SK-N-SH treated with all-trans-retinoic acid at 6 μM for 48 hours (cell line): ENCODE results near the gene TMEM132C.

ENCODE experiments used
- ATAC-seq: fragments of 200-7000 bp; cut with Tn5 transposase; 3 replicates; pipeline ENCODE4 v1.9.1; 2020; ENCODE audit warnings: mild to moderate bottlenecking, moderate library complexity
- ARNTL ChIP-seq: fragments of 450-650 bp; formaldehyde crosslinking; IDR thresholded peaks from 2 replicates; pipeline ENCODE4 v1.5.0; 2020; ENCODE audit warnings: low read depth, mild to moderate bottlenecking, moderate library complexity, borderline replicate concordance
- BACH2 ChIP-seq: fragments of 250-450 bp; sonication (Bioruptor Pico); IDR thresholded peaks from 2 replicates; pipeline ENCODE4 v1.9.0; 2021; ENCODE audit warnings: mild to moderate bottlenecking, borderline replicate concordance
- CREB5 ChIP-seq: fragments of 250-450 bp; sonication (Bioruptor Pico); IDR thresholded peaks from 2 replicates; pipeline ENCODE4 v1.5.1; 2020; ENCODE audit warnings: low read depth, mild to moderate bottlenecking, moderate library complexity
- CSDC2 ChIP-seq: fragments of 250-450 bp; sonication (Bioruptor Pico); IDR thresholded peaks from 2 replicates; pipeline ENCODE4 v1.5.0; 2020; ENCODE audit warnings: mild to moderate bottlenecking, moderate library complexity
- CSRNP3 ChIP-seq: fragments of 250-450 bp; sonication (Bioruptor Pico); IDR thresholded peaks from 2 replicates; pipeline ENCODE4 v1.5.1; 2021; ENCODE audit warnings: mild to moderate bottlenecking, moderate library complexity
- GLIS3 ChIP-seq: fragments of 250-450 bp; sonication (Bioruptor Pico); IDR thresholded peaks from 2 replicates; pipeline ENCODE4 v1.5.0; 2020; ENCODE audit warnings: mild to moderate bottlenecking, moderate library complexity
- OSR1 ChIP-seq: fragments of 250-450 bp; sonication (Bioruptor Pico); IDR thresholded peaks from 2 replicates; pipeline ENCODE4 v1.8.0; 2022; ENCODE audit warnings: moderate library complexity, mild to moderate bottlenecking, inconsistent platforms
- PPARA ChIP-seq: fragments of 250-450 bp; sonication (Bioruptor Pico); IDR thresholded peaks from 2 replicates; pipeline ENCODE4 v1.5.0; 2020; ENCODE audit warnings: mild to moderate bottlenecking, borderline replicate concordance
- RARB ChIP-seq: fragments of 250-450 bp; sonication (Bioruptor Pico); IDR thresholded peaks from 2 replicates; pipeline ENCODE4 v1.8.0; 2021; ENCODE audit warnings: mild to moderate bottlenecking, moderate library complexity
- SNAI2 ChIP-seq: fragments of 250-450 bp; sonication (Bioruptor Pico); IDR thresholded peaks from 2 replicates; pipeline ENCODE4 v1.5.0; 2020; ENCODE audit warnings: mild to moderate bottlenecking, moderate library complexity
- TCF4 ChIP-seq: fragments of 250-450 bp; sonication (Bioruptor Pico); IDR thresholded peaks from 2 replicates; pipeline ENCODE4 v1.8.0; 2021; ENCODE audit warnings: mild to moderate bottlenecking, moderate library complexity, borderline replicate concordance
- TOX ChIP-seq: fragments of 250-450 bp; sonication (Bioruptor Pico); IDR thresholded peaks from 2 replicates; pipeline ENCODE4 v1.8.0; 2021; ENCODE audit warnings: mild to moderate bottlenecking, moderate library complexity, borderline replicate concordance
- TSHZ2 ChIP-seq: fragments of 250-450 bp; sonication (Bioruptor Pico); IDR thresholded peaks from 2 replicates; pipeline ENCODE4 v1.5.0; 2020; ENCODE audit warnings: mild to moderate bottlenecking, moderate library complexity
- ZC3H10 ChIP-seq: fragments of 250-450 bp; sonication (Bioruptor Pico); IDR thresholded peaks from 2 replicates; pipeline ENCODE4 v1.5.1; 2021; ENCODE audit warnings: mild to moderate bottlenecking, moderate library complexity
- ZFP3 ChIP-seq: fragments of 250-450 bp; sonication (Bioruptor Pico); IDR thresholded peaks from 2 replicates; pipeline ENCODE4 v1.5.0; 2020; ENCODE audit warnings: mild to moderate bottlenecking, moderate library complexity
- ZFP30 ChIP-seq: fragments of 450-650 bp; formaldehyde crosslinking; IDR thresholded peaks from 2 replicates; pipeline ENCODE4 v1.5.0; 2022; ENCODE audit warnings: mild to moderate bottlenecking, moderate library complexity
- ZNF565 ChIP-seq: fragments of 450-650 bp; formaldehyde crosslinking; conservative IDR thresholded peaks from 2 replicates; pipeline ENCODE4 v1.5.0; 2020; ENCODE audit warnings: low read depth, mild to moderate bottlenecking, moderate library complexity
- ZNF70 ChIP-seq: fragments of 450-650 bp; formaldehyde crosslinking; IDR thresholded peaks from 2 replicates; pipeline ENCODE4 v1.5.0; 2020; ENCODE audit warnings: mild to moderate bottlenecking, moderate library complexity
- ZNF8 ChIP-seq: fragments of 450-650 bp; formaldehyde crosslinking; IDR thresholded peaks from 2 replicates; pipeline ENCODE4 v1.5.0; 2020; ENCODE audit warnings: mild to moderate bottlenecking, moderate library complexity

The TMEM132C gene

GRCh38 chr12:128258866-128259555 lies 8.0 kb upstream of the TMEM132C start:
- ATAC-seq = no peak
- TF ChIP-seq TSHZ2 (no peak), CREB5 (CRISPR knock-in tag) (no peak), TOX (CRISPR knock-in tag) (no peak), SNAI2 (CRISPR knock-in tag) (no peak), ZFP30 (CRISPR knock-in tag) (no peak), CSDC2 (no peak), PPARA (CRISPR knock-in tag) (no peak), ZNF70 (no peak), CSRNP3 (CRISPR knock-in tag) (no peak), BACH2 (CRISPR knock-in tag) (no peak), ZNF8 (CRISPR knock-in tag) (no peak), ZNF565 (CRISPR knock-in tag) (no peak), RARB (CRISPR knock-in tag) (no peak), ARNTL (no peak)

GRCh38 chr12:128259556-128260070 lies 7.4 kb upstream of the TMEM132C start:
- ATAC-seq = no peak
- TF ChIP-seq GLIS3 (CRISPR knock-in tag) (no peak), ZNF565 (CRISPR knock-in tag) (no peak), ARNTL (no peak), TCF4 (CRISPR knock-in tag) (no peak), ZNF70 (no peak), TOX (CRISPR knock-in tag) (no peak), ZFP3 (CRISPR knock-in tag) (no peak)
- TF ChIP-seq, all 23 proteins: peak for 0

- no peak for ATAC-seq
Observed at GRCh38 chr12:128261757-128262156, 5.2 kb upstream of the TMEM132C start.

More at GRCh38 chr12:128261757-128262156, 5.2 kb upstream of the TMEM132C start:
- TF ChIP-seq CSRNP3 (CRISPR knock-in tag) (no peak), ZFP30 (CRISPR knock-in tag) (no peak), ZC3H10 (CRISPR knock-in tag) (no peak), OSR1 (CRISPR knock-in tag) (no peak), CREB5 (CRISPR knock-in tag) (no peak)
